Smooth muscle cell of the brain vasculature (primary cell): ENCODE results near the gene TRPM3.

Experiments
- DNase-seq: peaks from one replicate; pipeline ENCODE4 v3.0.0-alpha.2; 2012; ENCODE audit warnings: low read depth, low spot score

The TRPM3 gene

DNA sequence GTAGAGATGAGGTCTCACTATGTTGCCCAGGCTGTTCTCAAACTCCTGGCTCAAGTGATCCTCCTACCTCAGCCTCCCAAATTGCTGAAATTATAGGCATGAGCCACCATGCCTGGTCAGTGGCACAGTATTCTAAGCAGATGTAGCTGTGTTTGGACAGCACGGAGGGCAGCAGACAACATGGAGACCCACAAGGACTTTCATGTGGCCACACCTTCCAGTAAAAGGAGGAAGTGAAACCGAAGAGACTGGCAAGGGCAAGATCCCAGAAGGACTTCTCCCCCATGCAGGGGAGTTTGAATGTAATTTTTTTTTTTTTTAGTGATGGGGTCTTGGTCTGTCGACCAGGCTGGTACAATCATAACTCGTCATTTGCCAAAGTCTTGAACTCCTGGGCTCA is 172.2 kb downstream of the TRPM3 start:
- DNase-seq: no peak

- no peak for DNase-seq
Measured at GRCh38 chr9:70948744-70949143, 172.7 kb downstream of the TRPM3 start.

- no peak for DNase-seq
Measured at GRCh38 chr9:70947511-70947910, 173.9 kb downstream of the TRPM3 start.

DNA sequence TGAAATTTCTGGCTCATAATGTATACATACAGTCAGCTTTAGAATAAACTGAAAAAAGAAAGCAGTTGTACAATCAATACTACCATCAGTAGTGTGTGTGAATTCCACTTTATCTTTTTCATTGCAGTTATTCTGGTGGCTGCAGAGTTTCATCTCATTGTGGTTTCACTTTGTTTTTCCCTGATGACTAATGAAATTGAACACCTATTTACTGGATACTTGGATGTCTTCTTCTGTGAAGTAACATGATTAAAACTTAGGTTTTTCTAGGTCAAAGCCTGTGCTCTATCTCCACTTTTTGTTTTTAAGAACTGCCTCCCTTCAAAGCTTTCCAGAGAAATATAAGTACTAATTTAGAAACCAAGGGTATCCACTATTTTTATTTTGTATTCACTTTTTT is 174.3 kb downstream of the TRPM3 start:
- no peak for DNase-seq

- no peak for DNase-seq
Measured at GRCh38 chr9:70945301-70945700, 176.1 kb downstream of the TRPM3 start.

- DNase-seq: no peak
Measured at GRCh38 chr9:70941191-70941590, 180.2 kb downstream of the TRPM3 start.

- no peak for DNase-seq
Measured at GRCh38 chr9:70940605-70941004, 180.8 kb downstream of the TRPM3 start.

GRCh38 chr9:70936536-70936935 is 184.9 kb downstream of the TRPM3 start:
- no peak for DNase-seq

- DNase-seq: no peak
Measured at GRCh38 chr9:70935856-70936255, 185.6 kb downstream of the TRPM3 start.

DNA sequence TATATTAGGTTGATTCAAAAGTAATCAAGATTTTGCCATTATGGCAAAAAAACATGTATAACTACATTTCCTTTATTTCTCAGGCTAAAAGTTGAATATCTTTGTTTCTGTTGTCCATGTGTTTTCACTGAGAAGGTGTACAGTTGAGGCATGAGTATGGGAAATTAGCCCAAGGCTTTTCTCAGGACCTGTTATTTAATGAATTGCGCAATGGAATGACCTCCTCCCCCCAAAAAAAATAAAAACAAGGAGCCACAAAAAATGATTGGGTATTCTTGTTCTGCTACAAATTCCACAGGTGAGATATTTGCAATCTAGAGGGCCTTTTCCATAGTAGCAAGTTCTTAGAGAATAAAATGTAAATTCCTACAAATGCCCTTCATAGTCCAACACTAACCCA is 186.8 kb downstream of the TRPM3 start:
- DNase-seq: no peak

DNA sequence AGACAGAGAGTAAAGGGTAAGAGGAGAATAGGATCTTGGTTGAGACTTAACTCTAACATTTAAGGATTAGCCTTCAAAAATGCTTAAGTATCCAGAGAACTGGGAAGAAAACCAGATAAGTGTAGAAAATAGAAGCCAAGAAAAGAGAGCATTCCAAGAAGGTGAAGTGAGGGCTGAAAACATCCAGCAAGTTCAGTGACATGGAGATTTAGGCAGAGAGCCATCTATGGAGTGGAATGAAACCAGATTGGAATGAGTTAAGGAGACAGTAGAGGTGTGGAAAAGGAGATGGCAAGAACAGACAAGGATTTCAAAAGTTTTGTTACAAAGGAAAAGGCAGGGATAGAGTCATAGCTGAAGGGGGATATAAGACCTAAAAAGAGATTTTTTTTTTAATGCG is 188.1 kb downstream of the TRPM3 start:
- no peak for DNase-seq

DNA sequence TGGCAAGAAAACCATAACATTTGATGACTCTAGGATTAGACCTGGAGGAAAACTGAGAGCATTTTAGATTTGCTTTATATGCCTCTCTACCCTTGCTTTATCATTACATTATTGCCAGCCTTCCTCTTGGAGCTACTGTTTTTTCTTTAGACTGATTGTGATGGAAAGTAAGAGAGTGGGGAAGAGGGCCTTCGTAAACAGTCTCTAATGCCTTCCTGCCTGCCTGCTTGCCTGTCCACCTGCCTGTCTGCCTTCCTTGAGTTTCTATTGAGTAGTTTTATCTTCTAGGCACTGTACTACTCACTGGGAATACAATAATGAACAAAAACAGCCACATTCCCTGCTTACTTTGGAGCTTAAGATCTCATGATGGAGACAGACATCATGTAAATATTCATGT is 189.3 kb downstream of the TRPM3 start:
- no peak for DNase-seq

DNA sequence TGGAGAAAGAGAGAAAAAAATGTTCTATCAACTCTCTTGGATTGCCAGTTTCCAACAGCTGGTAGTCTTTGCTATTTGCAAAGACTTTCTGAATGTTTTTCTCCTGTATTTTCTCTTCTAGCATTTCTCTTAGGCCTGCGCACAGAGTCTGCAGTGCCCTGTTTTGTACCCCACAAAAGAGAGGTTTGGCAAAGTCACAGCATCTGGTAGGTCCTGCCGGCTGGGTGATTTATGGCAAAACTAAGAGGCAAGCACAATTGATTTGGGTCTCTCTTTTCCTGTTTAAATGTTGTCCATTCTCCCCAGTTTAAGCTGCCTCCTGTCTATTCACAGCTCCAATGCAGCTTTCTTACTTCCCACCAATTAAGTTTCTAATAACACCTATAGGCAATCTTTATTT is 193.9 kb downstream of the TRPM3 start:
- DNase-seq: no peak

DNA sequence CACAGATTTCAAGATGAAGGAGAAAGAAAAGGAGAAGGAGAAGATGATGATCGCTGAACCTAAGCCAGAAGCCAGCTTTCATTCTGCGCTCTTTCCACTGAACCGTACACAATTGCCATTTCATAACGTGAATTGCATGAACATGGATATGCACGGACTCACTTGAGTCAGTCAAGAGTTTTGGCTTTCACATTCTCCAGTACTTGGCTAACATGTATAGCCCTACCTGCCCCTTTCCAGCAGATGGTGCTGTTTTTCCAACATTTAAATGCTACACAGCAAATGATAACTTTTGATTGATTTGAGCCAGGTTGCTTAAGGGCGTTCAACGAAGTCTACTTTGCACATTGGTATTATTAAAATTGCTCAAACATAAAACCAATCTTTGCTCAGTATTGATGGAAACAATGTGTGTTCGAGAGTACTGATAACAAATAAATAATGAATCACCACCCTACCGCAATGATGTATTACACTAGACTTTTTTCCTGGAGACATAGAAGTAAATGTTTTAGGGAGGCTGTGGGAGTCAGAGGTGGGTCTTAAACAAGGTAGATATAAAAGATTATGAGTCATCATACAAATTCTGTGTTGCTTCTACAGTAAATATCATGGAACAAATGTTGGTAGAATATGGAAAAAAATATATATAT is 196.4 kb downstream of the TRPM3 start:
- DNase-seq: peak; percentile 47

DNA sequence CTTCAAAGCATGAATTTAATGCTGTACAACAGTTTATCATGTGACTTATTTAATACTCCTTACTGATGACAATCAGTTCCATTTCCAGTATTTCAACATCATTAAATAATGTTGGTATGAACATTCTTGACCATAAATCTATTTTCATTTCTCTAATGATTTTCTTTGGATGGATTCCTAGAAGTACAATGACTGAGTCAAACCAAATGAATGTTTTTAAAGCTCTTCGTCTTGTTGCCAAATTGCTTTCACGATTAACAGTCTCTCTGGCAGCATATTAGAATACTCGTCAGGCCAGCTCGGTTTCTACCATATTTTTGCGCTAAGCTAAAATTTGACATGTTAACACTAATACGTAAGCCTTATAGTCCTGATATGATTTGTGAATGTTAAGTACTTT is 197.0 kb downstream of the TRPM3 start:
- DNase-seq: peak; percentile 4

GRCh38 chr9:70923961-70924360 is 197.5 kb downstream of the TRPM3 start:
- DNase-seq: no peak

- DNase-seq: no peak
Measured at GRCh38 chr9:70921136-70921535, 200.3 kb downstream of the TRPM3 start.

- no peak for DNase-seq
Measured at GRCh38 chr9:70917277-70917676, 204.1 kb downstream of the TRPM3 start.

- no peak for DNase-seq
Measured at GRCh38 chr9:70911791-70912190, 209.6 kb downstream of the TRPM3 start.

GRCh38 chr9:70910598-70910997 is 210.8 kb downstream of the TRPM3 start:
- no peak for DNase-seq

DNA sequence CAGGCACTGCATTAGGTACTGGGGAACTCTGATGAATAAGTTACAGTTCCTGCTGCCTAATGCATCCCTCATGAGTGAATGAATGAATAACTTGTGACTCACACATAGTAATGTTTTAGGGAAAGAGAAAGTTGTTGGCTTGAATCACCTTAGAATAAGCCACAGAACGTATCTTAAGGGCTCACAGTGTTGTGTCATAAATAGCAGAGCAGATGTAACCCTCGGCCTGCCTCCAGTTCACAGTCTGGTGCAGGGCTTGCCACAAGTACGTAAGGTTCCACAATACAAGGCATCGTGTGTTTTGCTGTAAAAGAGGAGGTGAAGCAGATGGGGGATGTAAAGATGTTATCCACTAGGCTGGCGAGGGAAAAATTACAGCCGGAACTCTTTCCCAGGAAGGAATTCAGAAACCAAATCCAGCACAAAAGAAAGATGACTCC is 218.7 kb downstream of the TRPM3 start:
- peak; percentile 37 for DNase-seq

DNA sequence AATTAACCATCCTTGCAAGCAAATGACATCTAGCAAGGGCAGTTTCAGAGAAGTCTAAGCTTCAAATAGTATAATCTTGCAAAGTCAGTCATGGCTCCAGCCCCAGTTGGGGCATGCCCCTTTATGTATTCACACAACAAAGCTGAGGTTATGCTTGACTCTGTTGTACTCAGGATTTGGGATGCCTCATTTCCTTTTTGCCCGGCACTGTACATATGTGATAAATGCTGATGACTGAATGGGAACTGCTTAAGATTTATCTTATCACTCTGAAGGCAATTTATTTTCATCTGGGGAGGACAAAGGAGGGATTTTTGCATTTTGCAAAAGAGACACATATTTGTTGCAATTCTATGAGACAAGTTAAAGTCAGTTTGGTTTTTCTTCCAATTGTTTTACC is 219.2 kb downstream of the TRPM3 start:
- no peak for DNase-seq

GRCh38 chr9:70901746-70902145 is 219.7 kb downstream of the TRPM3 start:
- DNase-seq: no peak

- no peak for DNase-seq
Measured at GRCh38 chr9:70901013-70901412, 220.4 kb downstream of the TRPM3 start.
